Stimulated activated CD8-positive, alpha-beta memory T cell treated with anti-CD3 and anti-CD28 coated beads, Interleukin-2, amount 100 ng/mL, for 48 hours (primary cell): Measurements from ENCODE around the gene SEC24D.
"Not testable (repeated sequence)": the region's sequence is repeated elsewhere in the genome, so short reads cannot be mapped to it uniquely, and the experiment has no call there.

Source experiments
- DNase-seq, 2 donors: peaks; one replicate each; pipeline ENCODE4 v3.0.0-alpha.2; 2020; ENCODE audit warnings: low read depth in 2 of 2

SEC24D gene

GRCh38 chr4:118835571-118836300 is at the start of gene SEC24D:
TSS of gene SEC24D (minus strand) at chr4:118836126. CDS start at chr4:118833696, 2,430 bp downstream.
- peak; percentile 76 to 83 for DNase-seq

- DNase-seq: no peak
Measured at GRCh38 chr4:118884716-118885115, 48.8 kb upstream of the SEC24D start.

GRCh38 chr4:118883861-118884260 is 47.9 kb upstream of the SEC24D start:
- no peak for DNase-seq

GRCh38 chr4:118881512-118882146 is 45.7 kb upstream of the SEC24D start:
- no peak for DNase-seq

GRCh38 chr4:118879409-118879808 is 43.5 kb upstream of the SEC24D start:
- no peak for DNase-seq

GRCh38 chr4:118878507-118878906 is 42.6 kb upstream of the SEC24D start:
- not testable (repeated sequence) for DNase-seq

- DNase-seq: no peak
Measured at GRCh38 chr4:118877797-118878196, 41.9 kb upstream of the SEC24D start.

GRCh38 chr4:118872181-118872580 is 36.3 kb upstream of the SEC24D start:
- no peak for DNase-seq

GRCh38 chr4:118869808-118870342 is 33.9 kb upstream of the SEC24D start:
- no peak for DNase-seq

- DNase-seq: no peak
Measured at GRCh38 chr4:118867311-118868067, 31.6 kb upstream of the SEC24D start.

- DNase-seq: no peak
Measured at GRCh38 chr4:118866442-118866841, 30.5 kb upstream of the SEC24D start.

- no peak for DNase-seq
Measured at GRCh38 chr4:118865091-118865708, 29.3 kb upstream of the SEC24D start.

GRCh38 chr4:118858779-118859178 is 22.9 kb upstream of the SEC24D start:
- no peak for DNase-seq

- DNase-seq: no peak
Measured at GRCh38 chr4:118857760-118858159, 21.8 kb upstream of the SEC24D start.

- no peak for DNase-seq
Measured at GRCh38 chr4:118850488-118851173, 14.7 kb upstream of the SEC24D start.

- no peak for DNase-seq
Measured at GRCh38 chr4:118849867-118850487, 14.1 kb upstream of the SEC24D start.

- no peak for DNase-seq
Measured at GRCh38 chr4:118848901-118849300, 13.0 kb upstream of the SEC24D start.

GRCh38 chr4:118848242-118848641 is 12.3 kb upstream of the SEC24D start:
- DNase-seq: no peak

GRCh38 chr4:118846979-118847378 is 11.1 kb upstream of the SEC24D start:
- DNase-seq: no peak

GRCh38 chr4:118845552-118846050 is 9.7 kb upstream of the SEC24D start:
- no peak for DNase-seq

GRCh38 chr4:118843237-118843636 is 7.3 kb upstream of the SEC24D start:
- no peak for DNase-seq
